GM12878 (cell line): ENCODE measurements around the gene CD34. TPM values are rescaled to one million over a fixed set of nuclear protein-coding genes. Genes with fewer than 3 reads are reported as not detected.

Source experiments
- ATAC-seq: fragments of 200-7000 bp; cut with Tn5 transposase; 3 replicates; pipeline ENCODE4 v1.9.1; 2020; ENCODE audit warnings: mild to moderate bottlenecking, moderate library complexity
- BruUV-seq: library from RNA; stranded (reverse); fragments of 400-500 nt; replicated peaks from 2 replicates; lab custom pipeline; 2021; lab: Mats Ljungman, UMichigan
- CTCF ChIA-PET: fragments of 300-600 bp; sonication (Branson Sonifier 250); formaldehyde crosslinking; extraction: SDS; loops from one replicate; lab custom pipeline; 2021; ENCODE audit warnings: inconsistent platforms; lab: Yijun Ruan, JAX
- POLR2A ChIA-PET: fragments of 350-600 bp; formaldehyde crosslinking; extraction: SDS; loops from one replicate; lab custom pipeline; 2021; ENCODE audit warnings: inconsistent platforms; lab: Charles Lee
- RAD21 ChIA-PET: fragments of 300-600 bp; sonication (Branson Sonifier 250); formaldehyde crosslinking; loops from one replicate; lab custom pipeline; 2023; ENCODE audit warnings: antibody characterized with exemption; ENCODE audit not compliant: unreplicated experiment; lab: Charles Lee
- SMC1A ChIA-PET: fragments of 300-600 bp; sonication (Branson Sonifier 250); formaldehyde crosslinking; loops from one replicate; lab custom pipeline; 2023; ENCODE audit not compliant: unreplicated experiment, uncharacterized antibody; lab: Charles Lee
- DNase-seq: peaks from one replicate; pipeline ENCODE4 v3.0.0-alpha.2; 2011; ENCODE audit warnings: low read depth, low spot score
- FAIRE-seq: peaks from 3 replicates; lab custom pipeline; 2011; peaks lifted over from hg19 to GRCh38; lab: Jason Lieb, UNC
- H2AFZ ChIP-seq: 2 replicates; pipeline ENCODE4 v1.6.0; 2011; ENCODE audit warnings: low read depth, low read length, control low read depth; ENCODE audit not compliant: control insufficient read depth
- H3K27ac ChIP-seq: 2 replicates; pipeline ENCODE4 v1.5.1; 2011; ENCODE audit warnings: control low read depth; ENCODE audit not compliant: control insufficient read depth, insufficient read depth
- H3K27me3 ChIP-seq, 2 experiments: replicated peaks in 1 of 2; 2 replicates each; pipeline versions ENCODE4 v1.6.0 to v1.6.1; 2011; ENCODE audit warnings: low read length in 1 of 2; ENCODE audit not compliant: control insufficient read depth in 2 of 2, insufficient read depth in 2 of 2
- H3K36me3 ChIP-seq, 2 experiments: 2 replicates each; pipeline ENCODE4 v1.5.1; 2011; ENCODE audit warnings: low read length in 1 of 2; ENCODE audit not compliant: control insufficient read depth in 2 of 2, insufficient read depth in 2 of 2
- H3K4me1 ChIP-seq: 2 replicates; pipeline ENCODE4 v1.6.1; 2011; ENCODE audit warnings: mild to moderate bottlenecking, low read length, moderate library complexity, mixed read lengths; ENCODE audit not compliant: control insufficient read depth, insufficient read depth
- H3K4me2 ChIP-seq: 2 replicates; pipeline ENCODE4 v1.6.0; 2011; ENCODE audit warnings: control low read depth; ENCODE audit not compliant: control insufficient read depth, insufficient read depth
- H3K4me3 ChIP-seq: fragments of 200-600 bp; sonication (generic); 2 replicates; pipeline ENCODE4 v1.5.1; 2016
- H3K79me2 ChIP-seq: 2 replicates; pipeline ENCODE4 v1.6.0; 2011; ENCODE audit warnings: low read length; ENCODE audit not compliant: control insufficient read depth, insufficient read depth
- H3K9ac ChIP-seq: 2 replicates; pipeline ENCODE4 v1.8.0; 2011; ENCODE audit warnings: low read length, control low read depth, mixed read lengths; ENCODE audit not compliant: control insufficient read depth, insufficient read depth
- H3K9me3 ChIP-seq: replicated peaks from 3 replicates; pipeline ENCODE4 v1.5.1; 2011; ENCODE audit warnings: mild to moderate bottlenecking, low read length; ENCODE audit not compliant: control insufficient read depth, insufficient read depth
- H4K20me1 ChIP-seq: 2 replicates; pipeline ENCODE4 v1.6.0; 2011; ENCODE audit not compliant: control insufficient read depth, insufficient read depth
- CREB1 ChIP-seq: IDR thresholded peaks from 2 replicates; pipeline ENCODE4 v1.6.1; 2012; ENCODE audit warnings: low read depth, mild to moderate bottlenecking, inconsistent platforms
- ETV6 ChIP-seq, 2 experiments: fragments of 450-650 bp in 1 of 2; IDR thresholded peaks in 1 of 2; conservative IDR thresholded peaks in 1 of 2; 2 replicates each; pipeline ENCODE4 v1.6.1; 2014; ENCODE audit warnings: antibody characterized with exemption in 1 of 2, borderline replicate concordance in 1 of 2, low read depth in 1 of 2, mild to moderate bottlenecking in 1 of 2, moderate library complexity in 1 of 2
- FOXK2 ChIP-seq: fragments of 450-650 bp; IDR thresholded peaks from 2 replicates; pipeline ENCODE4 v1.6.1; 2017; ENCODE audit warnings: mild to moderate bottlenecking, moderate library complexity
- JUNB ChIP-seq: IDR thresholded peaks from 2 replicates; pipeline ENCODE4 v1.6.1; 2016; ENCODE audit warnings: antibody characterized with exemption, mild to moderate bottlenecking
- KDM1A ChIP-seq: fragments of 200-600 bp; sonication (generic); IDR thresholded peaks from 2 replicates; pipeline ENCODE4 v1.6.1; 2016; ENCODE audit warnings: borderline replicate concordance
- MXI1 ChIP-seq: fragments of 150-350 bp; IDR thresholded peaks from 2 replicates; pipeline ENCODE4 v1.6.1; 2011; ENCODE audit warnings: low read depth, mild to moderate bottlenecking, inconsistent platforms, low read length, improper control_type of control experiment
- POLR2AphosphoS5 ChIP-seq: IDR thresholded peaks from 2 replicates; pipeline ENCODE4 v1.6.1; 2011; ENCODE audit warnings: mild to moderate bottlenecking, low read length, inconsistent platforms
- RELA ChIP-seq: fragments of 450-650 bp; IDR thresholded peaks from 2 replicates; pipeline ENCODE4 v1.8.0; 2014; ENCODE audit warnings: borderline replicate concordance; ENCODE audit not compliant: partially characterized antibody
- SPI1 ChIP-seq: IDR thresholded peaks from 2 replicates; pipeline ENCODE4 v1.6.1; 2011; ENCODE audit warnings: low read depth, mild to moderate bottlenecking, low read length, moderate library complexity, borderline replicate concordance; ENCODE audit not compliant: insufficient read depth
- SREBF2 ChIP-seq: IDR thresholded peaks from 2 replicates; pipeline ENCODE4 v1.6.1; 2012; ENCODE audit warnings: mild to moderate bottlenecking, low read length
- SUZ12 ChIP-seq: fragments of 200-600 bp; sonication (generic); IDR thresholded peaks from one replicate; pipeline ENCODE4 v1.6.1; 2018; ENCODE audit warnings: antibody characterized with exemption, mild to moderate bottlenecking; ENCODE audit not compliant: unreplicated experiment
- TARDBP ChIP-seq: IDR thresholded peaks from 2 replicates; pipeline ENCODE4 v1.6.1; 2016; ENCODE audit warnings: borderline replicate concordance
- ZNF274 ChIP-seq: IDR thresholded peaks from one replicate; pipeline ENCODE4 v1.8.0; 2011; ENCODE audit not compliant: insufficient read length, insufficient read depth
- WGBS: methylation state at CpG from one replicate; pipeline ENCODE4 v1.1.6; 2016; ENCODE audit warnings: low lambda C conversion rate; ENCODE audit not compliant: insufficient replicate concordance, insufficient coverage; ENCODE audit errors: missing lambda C conversion rate; 5-methylcytosine and 5-hydroxymethylcytosine counted together
- in situ Hi-C: fragments of 300-500 bp; cut with MboI; formaldehyde crosslinking; loops from 9 replicates; pipeline ENCODE4 v1.14.3; 2018; ENCODE audit warnings: mixed read lengths
- intact Hi-C: fragments of 100-400 bp; cut with micrococcal nuclease; formaldehyde crosslinking; loops from one replicate; pipeline ENCODE4 v1.14.2; 2022; ENCODE audit not compliant: unreplicated experiment
- polyA plus RNA-seq, 11 experiments: library from polyadenylated mRNA; depleted of rRNA in 4 of 11; unstranded in 6 of 11; stranded (reverse) in 5 of 11; fragments of >200 nt; fragmentation: Nextera tagmentation in 4 of 11; fragmentation: Illumina TruSeq in 1 of 11; extraction: Ambion mirVana in 4 of 11; extraction: Trizol in 1 of 11; gene quantifications; 1 replicate in 1 of 11; 2 replicates in 10 of 11; pipeline versions ENCODE4 v1.2.1 to v1.2.3, GENCODE V29; 2011 to 2016; ENCODE audit warnings: inconsistent platforms in 2 of 11, missing spikeins in 2 of 11, low read depth in 1 of 11
- total RNA-seq, 4 experiments: library from RNA; depleted of rRNA in 3 of 4; stranded (reverse); fragments of >200 nt in 3 of 4; fragmentation: Illumina TruSeq in 1 of 4; extraction: Trizol in 1 of 4; gene quantifications; 2 replicates each; pipeline versions ENCODE4 v1.2.1 to v1.2.3, GENCODE V29; 2013 to 2021
- TF ChIP-seq, protein P1 (sequence below): fragments of 450-650 bp; IDR thresholded peaks from 2 replicates; pipeline ENCODE4 v1.6.1; 2017; ENCODE audit warnings: mild to moderate bottlenecking
- TF ChIP-seq, protein P2 (sequence below): IDR thresholded peaks from 2 replicates; pipeline ENCODE4 v1.6.1; 2012; ENCODE audit warnings: low read depth, low read length, improper control_type of control experiment
- TF ChIP-seq, protein P3 (sequence below): fragments of 450-650 bp; IDR thresholded peaks from 2 replicates; pipeline ENCODE4 v1.6.1; 2017; ENCODE audit warnings: mild to moderate bottlenecking, moderate library complexity
- TF ChIP-seq, protein P4 (sequence below): IDR thresholded peaks from 2 replicates; pipeline ENCODE4 v1.6.1; 2011; ENCODE audit warnings: mild to moderate bottlenecking, low read depth, low read length, moderate library complexity; ENCODE audit not compliant: insufficient replicate concordance

The CD34 gene
- total and polyA plus RNA-seq, 10 of the 15 experiments (the other 5 are each of a cell fraction or from before 2014, with no cell fraction given), result under 0.01 to 0.08 (median 0.02) TPM; not detected in 6

DNA sequence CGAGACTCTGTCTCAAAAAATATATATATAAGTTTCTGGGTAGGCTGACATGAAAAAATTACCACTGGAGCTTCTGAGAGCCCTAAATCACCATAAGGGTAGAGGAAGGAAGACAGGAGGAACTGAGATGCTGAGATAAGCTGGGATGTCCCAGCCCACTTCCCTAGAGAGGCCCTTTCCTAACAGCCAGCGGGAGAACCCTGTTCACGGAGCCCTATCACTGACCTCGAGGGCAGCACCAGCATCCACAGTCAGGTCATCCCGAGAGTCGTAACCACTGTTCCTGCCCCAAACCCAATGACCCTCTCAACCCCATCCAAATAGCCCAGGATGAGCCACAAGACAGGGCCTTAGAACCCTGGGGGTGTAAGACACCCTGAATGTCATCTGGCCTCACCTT lies 77.5 kb downstream of the CD34 start:
- no peaks in the 10 kb centered on the region for H3K27me3 ChIP-seq
- H3K27ac ChIP-seq, result no peak overlapping the region
- CTCF ChIA-PET, result interaction anchor here (1.0 to 26.0 kb wide), 6 partner anchors 9 to 51 kb away, joined by 3 to 821 read pairs (median 6); no protein-coding TSS in a partner anchor
- H3K4me1 ChIP-seq, result peaks cover 28% of the 10 kb centered on the region
- no peak overlapping the region for H2AFZ ChIP-seq
- H3K4me3 ChIP-seq, result no peak overlapping the region
- DNase-seq (no peak), FAIRE-seq (no peak), ATAC-seq (no peak)
- in situ Hi-C loops, result loop anchor here (5.0 kb wide), 1 partner anchor 34 kb away; no protein-coding TSS in a partner anchor
- RAD21 ChIA-PET, result interaction anchor here (1.2 to 14.2 kb wide), 6 partner anchors 11 to 130 kb away, joined by 3 to 265 read pairs (median 20); no protein-coding TSS in a partner anchor
- no peaks in the 10 kb centered on the region for H3K36me3 ChIP-seq
- H3K4me2 ChIP-seq, result no peak overlapping the region
- SMC1A ChIA-PET, result interaction anchor here (0.6 to 12.8 kb wide), 8 partner anchors 9 to 130 kb away, joined by 3 to 444 read pairs (median 6); no protein-coding TSS in a partner anchor
- 97% methylated on average over 6 of the region's 6 CpGs for WGBS
- H3K9me3 ChIP-seq, result no peaks in the 10 kb centered on the region
- POLR2A ChIA-PET, result interaction anchor here (1.3 to 20.7 kb wide), 4 partner anchors 10 to 32 kb away, joined by 4 to 620 read pairs (median 20); no protein-coding TSS in a partner anchor
- BruUV-seq, result no TSS peak
- H3K79me2 ChIP-seq, result peaks cover 12% of the 10 kb centered on the region
- intact Hi-C loops, result no loop called here
- H4K20me1 ChIP-seq, result no peaks in the 10 kb centered on the region
- H3K9ac ChIP-seq, result no peak overlapping the region
- TF ChIP-seq SREBF2 (no peak), ZNF274 (no peak), JUNB (no peak), TARDBP (no peak), SPI1 (no peak; the same call in 1 of the 2 replicates), FOXK2 (no peak), CREB1 (no peak), SUZ12 (no peak), POLR2AphosphoS5 (no peak), MXI1 (no peak), ETV6 (conservative IDR thresholded peaks at IDR 0.05 in 1 of 2, IDR thresholded peaks at IDR 0.05 in 1 of 2; ENCODE audit: borderline replicate concordance in 1 of 2, low read depth in 1 of 2) (no peak), KDM1A (no peak), RELA (no peak)
- TF ChIP-seq, protein P1, sequence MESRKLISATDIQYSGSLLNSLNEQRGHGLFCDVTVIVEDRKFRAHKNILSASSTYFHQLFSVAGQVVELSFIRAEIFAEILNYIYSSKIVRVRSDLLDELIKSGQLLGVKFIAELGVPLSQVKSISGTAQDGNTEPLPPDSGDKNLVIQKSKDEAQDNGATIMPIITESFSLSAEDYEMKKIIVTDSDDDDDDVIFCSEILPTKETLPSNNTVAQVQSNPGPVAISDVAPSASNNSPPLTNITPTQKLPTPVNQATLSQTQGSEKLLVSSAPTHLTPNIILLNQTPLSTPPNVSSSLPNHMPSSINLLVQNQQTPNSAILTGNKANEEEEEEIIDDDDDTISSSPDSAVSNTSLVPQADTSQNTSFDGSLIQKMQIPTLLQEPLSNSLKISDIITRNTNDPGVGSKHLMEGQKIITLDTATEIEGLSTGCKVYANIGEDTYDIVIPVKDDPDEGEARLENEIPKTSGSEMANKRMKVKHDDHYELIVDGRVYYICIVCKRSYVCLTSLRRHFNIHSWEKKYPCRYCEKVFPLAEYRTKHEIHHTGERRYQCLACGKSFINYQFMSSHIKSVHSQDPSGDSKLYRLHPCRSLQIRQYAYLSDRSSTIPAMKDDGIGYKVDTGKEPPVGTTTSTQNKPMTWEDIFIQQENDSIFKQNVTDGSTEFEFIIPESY, result no peak
- TF ChIP-seq, protein P2, sequence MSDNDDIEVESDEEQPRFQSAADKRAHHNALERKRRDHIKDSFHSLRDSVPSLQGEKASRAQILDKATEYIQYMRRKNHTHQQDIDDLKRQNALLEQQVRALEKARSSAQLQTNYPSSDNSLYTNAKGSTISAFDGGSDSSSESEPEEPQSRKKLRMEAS, result no peak
- TF ChIP-seq, protein P3, sequence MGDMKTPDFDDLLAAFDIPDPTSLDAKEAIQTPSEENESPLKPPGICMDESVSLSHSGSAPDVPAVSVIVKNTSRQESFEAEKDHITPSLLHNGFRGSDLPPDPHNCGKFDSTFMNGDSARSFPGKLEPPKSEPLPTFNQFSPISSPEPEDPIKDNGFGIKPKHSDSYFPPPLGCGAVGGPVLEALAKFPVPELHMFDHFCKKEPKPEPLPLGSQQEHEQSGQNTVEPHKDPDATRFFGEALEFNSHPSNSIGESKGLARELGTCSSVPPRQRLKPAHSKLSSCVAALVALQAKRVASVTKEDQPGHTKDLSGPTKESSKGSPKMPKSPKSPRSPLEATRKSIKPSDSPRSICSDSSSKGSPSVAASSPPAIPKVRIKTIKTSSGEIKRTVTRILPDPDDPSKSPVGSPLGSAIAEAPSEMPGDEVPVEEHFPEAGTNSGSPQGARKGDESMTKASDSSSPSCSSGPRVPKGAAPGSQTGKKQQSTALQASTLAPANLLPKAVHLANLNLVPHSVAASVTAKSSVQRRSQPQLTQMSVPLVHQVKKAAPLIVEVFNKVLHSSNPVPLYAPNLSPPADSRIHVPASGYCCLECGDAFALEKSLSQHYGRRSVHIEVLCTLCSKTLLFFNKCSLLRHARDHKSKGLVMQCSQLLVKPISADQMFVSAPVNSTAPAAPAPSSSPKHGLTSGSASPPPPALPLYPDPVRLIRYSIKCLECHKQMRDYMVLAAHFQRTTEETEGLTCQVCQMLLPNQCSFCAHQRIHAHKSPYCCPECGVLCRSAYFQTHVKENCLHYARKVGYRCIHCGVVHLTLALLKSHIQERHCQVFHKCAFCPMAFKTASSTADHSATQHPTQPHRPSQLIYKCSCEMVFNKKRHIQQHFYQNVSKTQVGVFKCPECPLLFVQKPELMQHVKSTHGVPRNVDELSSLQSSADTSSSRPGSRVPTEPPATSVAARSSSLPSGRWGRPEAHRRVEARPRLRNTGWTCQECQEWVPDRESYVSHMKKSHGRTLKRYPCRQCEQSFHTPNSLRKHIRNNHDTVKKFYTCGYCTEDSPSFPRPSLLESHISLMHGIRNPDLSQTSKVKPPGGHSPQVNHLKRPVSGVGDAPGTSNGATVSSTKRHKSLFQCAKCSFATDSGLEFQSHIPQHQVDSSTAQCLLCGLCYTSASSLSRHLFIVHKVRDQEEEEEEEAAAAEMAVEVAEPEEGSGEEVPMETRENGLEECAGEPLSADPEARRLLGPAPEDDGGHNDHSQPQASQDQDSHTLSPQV, result no peak
- TF ChIP-seq, protein P4, sequence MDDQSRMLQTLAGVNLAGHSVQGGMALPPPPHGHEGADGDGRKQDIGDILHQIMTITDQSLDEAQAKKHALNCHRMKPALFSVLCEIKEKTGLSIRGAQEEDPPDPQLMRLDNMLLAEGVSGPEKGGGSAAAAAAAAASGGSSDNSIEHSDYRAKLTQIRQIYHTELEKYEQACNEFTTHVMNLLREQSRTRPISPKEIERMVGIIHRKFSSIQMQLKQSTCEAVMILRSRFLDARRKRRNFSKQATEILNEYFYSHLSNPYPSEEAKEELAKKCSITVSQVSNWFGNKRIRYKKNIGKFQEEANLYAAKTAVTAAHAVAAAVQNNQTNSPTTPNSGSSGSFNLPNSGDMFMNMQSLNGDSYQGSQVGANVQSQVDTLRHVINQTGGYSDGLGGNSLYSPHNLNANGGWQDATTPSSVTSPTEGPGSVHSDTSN, result no peak
